Measurements from ENCODE around the gene PKP4. TPM values are rescaled to one million over a fixed set of nuclear protein-coding genes. Genes with fewer than 3 reads are reported as not detected.

The PKP4 gene
- polyA plus RNA-seq, 3 donors = 148 to 213 (median 171) TPM

Other genes with a start within 250 kb of the PKP4 start
- gene CCDC148, start 199 bp upstream of the PKP4 start, polyA plus RNA-seq (ENCODE audit: insufficient read length in 3 of 3) = 10 to 100 TPM in 1 of 3 donors, 1 to 10 TPM in 2; 8.0 to 12.7 (median 8.4) TPM